Superior temporal gyrus (tissue), 1 donor: Measurements from ENCODE around the gene ARMH4.

Experiments used
- DNase-seq: peaks from one replicate; pipeline ENCODE4 v3.0.0-alpha.2; 2016; ENCODE audit errors: extremely low spot score

The ARMH4 gene

GRCh38 chr14:58100735-58101368 lies 51.2 kb downstream of the ARMH4 start:
- DNase-seq, result no peak

DNA sequence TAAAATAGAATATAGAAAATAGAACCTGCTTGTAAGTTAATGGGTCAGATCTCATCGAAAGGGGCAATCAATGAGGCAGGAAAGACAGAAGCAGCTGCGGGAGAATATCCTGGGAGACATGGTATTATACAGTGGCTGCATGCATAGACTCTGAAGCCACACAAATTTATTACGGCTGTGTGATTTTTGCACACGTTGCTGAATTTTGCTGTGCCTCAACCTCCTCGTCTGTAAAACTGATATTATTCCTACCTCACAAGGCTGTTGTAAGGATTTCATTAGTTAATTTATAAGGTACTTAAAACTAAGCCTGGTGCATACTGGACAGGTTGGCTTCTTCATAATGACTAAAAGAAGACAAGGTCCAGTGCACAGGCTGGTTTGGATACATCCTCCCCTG lies 52.3 kb downstream of the ARMH4 start:
- DNase-seq, result no peak

DNA sequence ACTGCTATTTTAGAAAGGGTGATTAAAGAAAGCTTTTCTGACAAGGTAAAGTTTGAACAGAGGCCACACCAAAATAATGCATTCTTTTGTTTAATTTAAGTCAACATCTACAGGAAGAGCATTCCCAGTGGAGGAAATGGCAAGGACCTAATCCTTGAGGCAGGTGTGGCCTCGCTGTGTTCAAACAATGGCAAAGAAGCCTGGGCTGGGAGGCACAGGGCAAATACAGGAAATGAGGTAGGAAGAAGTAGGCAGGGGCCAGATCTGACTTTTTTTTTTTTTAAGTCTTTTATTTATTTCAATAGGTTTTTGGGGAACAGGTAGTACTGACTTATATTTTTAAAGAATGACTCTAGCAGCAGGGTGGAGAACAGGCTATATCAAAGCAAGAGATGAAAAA lies 53.5 kb downstream of the ARMH4 start:
- DNase-seq, result no peak

GRCh38 chr14:58096731-58097130 lies 55.3 kb downstream of the ARMH4 start:
- no peak for DNase-seq

DNA sequence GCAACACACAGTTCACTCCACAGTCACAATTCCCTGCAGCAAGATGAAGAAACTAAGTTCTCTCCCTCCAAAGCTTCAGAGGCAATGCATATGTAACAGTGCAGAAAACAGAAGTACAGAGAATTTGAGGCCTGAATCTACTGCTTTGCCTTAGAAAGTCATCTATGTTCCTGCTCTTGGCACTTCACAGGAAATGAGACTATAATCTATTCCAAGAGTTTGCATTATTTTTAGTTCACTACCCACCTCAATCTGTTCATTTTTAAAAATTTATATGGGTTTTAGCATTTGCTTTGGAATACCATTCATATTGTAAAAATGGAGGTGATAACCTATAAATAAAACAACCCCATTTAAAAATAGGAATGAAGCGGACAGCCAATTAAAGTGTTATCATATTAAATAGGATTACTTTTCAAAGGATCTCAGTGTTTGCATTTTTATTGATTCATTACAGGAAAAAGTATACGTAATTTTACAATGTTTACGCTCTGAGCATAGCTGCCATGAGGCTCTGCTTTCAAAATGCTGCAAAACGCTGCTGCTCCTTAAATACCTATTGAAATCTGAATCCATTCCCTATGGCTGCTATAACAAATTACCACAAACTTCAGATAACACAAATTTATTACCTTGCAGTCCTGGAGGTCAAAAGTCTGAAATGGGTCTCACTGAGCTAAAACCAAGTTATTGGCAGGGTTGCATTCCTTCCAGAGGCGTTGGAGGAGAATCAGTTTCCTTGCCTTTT lies 60.0 kb downstream of the ARMH4 start:
- DNase-seq, result peak; percentile 37

DNA sequence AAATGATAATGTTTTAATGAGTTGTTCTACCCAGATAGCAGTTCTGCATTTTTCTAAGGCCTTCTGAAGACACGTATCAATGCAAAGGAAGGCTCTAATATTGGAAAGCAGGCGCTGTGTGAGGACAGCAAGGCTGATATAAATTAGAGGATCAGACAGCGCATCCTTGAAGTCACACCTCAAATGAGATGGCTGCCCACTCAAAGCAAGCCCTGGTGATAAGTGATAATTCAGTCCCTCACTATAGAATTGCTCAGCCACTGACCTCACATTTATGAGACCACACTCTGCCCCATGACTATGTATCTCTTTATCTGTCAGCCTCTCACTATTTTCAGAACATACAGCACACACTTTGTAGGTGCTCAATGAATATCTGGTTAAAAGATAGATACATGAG lies 62.4 kb downstream of the ARMH4 start:
- no peak for DNase-seq

DNA sequence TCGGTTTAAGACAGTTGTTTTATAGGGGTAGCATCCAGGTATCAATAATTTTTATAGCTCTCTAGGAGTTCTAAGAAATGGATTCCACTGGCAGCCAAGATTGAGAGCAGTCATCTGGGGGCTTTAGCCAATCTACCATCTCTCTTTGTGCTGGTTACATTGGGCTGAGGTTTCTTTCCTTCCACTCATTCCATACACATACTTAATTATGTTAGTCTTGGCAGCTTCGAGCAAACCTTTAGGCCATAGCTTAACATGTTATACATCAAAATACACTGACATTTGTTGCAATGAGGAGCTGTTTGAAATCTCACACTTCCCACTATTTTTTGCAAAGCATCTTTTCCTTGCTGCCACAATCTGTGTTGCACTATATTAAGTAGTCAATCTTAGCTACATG lies 63.1 kb downstream of the ARMH4 start:
- DNase-seq, result peak; percentile 37

GRCh38 chr14:58085877-58086276 lies 66.1 kb downstream of the ARMH4 start:
- no peak for DNase-seq

GRCh38 chr14:58082491-58083098 lies 69.4 kb downstream of the ARMH4 start:
- peak; percentile 72 for DNase-seq

GRCh38 chr14:58082011-58082410 lies 70.0 kb downstream of the ARMH4 start:
- DNase-seq, result no peak

- DNase-seq, result no peak
Observed at GRCh38 chr14:58078471-58078870, 73.5 kb downstream of the ARMH4 start.

GRCh38 chr14:58078068-58078467 lies 73.9 kb downstream of the ARMH4 start:
- no peak for DNase-seq

GRCh38 chr14:58077621-58078020 lies 74.4 kb downstream of the ARMH4 start:
- DNase-seq, result no peak

DNA sequence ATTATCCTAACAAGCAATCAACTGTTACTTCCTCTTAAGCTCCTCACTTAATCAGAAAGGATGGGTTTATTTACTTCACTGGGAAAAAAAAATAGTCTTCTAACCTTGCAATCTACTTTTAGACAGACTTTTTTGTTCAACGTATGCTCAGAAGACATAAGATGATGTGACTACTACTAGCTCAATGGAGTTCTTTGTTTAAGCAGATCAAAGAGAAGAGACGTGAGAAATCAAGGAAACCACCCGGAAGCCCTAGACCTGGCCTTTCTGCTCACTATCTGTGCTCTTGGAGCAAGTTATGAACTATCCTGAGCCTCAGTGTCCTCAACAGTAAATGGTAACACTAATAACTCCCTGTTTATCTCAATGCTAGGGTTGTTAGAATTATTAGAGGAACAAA lies 78.5 kb downstream of the ARMH4 start:
- no peak for DNase-seq

DNA sequence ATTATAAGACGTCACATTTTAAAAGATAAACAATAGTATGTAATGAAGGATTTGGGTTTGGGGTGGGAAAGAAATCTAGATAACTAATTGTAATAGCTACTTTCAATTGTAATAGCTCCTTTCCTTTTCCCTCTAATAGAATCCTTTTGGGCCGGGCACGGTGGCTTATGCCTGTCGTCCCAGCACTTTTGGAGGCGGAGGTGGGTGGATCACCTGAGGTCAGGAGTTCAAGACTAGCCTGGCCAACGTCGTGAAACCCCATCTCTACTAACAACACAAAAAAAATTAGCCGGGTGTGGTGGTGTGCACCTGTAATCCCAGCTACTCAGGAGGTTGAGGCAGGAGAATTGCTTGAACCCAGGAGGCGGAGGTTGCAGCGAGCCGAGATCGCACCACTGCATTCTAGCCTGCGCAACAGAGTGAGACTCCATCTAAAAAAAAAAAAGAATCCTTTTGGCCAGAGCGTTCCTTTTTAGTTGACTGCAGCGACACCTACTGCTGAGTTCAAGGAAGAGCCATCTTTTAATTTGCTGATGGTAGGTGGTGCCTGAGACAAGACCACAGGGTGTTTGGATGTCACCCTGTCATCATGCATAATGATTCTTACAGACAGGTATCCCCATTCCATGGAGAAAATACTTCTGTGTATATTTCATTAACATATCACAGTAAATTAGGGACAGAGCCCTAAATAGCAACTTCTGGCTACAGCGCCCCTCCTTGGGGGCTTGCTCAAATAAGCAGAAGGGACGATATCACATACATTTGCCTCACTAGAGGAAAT lies 79.5 kb downstream of the ARMH4 start:
- DNase-seq, result peak; percentile 83

- no peak for DNase-seq
Observed at GRCh38 chr14:58071341-58071740, 80.7 kb downstream of the ARMH4 start.

GRCh38 chr14:58068306-58068705 lies 83.7 kb downstream of the ARMH4 start:
- DNase-seq, result no peak

- DNase-seq, result no peak
Observed at GRCh38 chr14:58066115-58066514, 85.9 kb downstream of the ARMH4 start.

DNA sequence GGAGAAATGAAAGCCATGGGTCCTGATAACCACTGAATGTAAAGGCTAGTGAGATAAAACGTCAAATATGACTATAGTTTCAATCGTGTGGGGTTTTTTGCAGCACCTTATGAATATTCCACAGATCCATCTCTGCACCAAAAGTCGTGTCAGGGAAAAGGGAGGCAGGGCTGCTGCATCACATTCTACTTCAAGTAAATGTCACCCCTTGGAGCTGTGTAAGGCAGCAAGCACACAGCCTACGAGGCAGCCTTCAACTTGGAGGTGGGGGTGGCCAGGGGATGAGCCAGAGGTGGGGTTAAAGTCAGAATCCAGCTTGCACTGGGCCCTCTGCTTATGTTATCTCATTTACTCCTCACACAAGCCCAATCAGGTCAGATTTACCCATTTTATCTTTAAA lies 90.4 kb downstream of the ARMH4 start:
- DNase-seq, result no peak

- no peak for DNase-seq
Observed at GRCh38 chr14:58060898-58061297, 91.1 kb downstream of the ARMH4 start.

DNA sequence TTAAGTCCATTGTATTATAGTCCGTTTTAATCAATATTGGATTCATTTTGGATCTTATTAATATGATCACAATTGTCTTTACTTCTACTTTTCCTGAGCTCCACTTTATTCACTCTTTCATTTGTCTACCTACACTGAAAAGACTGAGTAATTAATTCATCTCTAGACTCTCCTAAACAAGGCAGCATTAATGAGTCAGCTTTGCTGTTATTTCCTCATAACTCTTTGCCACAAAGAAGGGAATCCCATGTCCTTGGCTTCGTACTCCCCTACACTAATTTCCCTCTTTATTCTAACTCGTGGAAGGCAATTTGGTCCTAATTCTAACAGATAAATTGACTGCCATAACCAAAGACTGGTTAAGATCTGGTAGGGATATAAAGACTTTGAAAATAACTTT lies 91.9 kb downstream of the ARMH4 start:
- no peak for DNase-seq

- no peak for DNase-seq
Observed at GRCh38 chr14:58059126-58059525, 92.9 kb downstream of the ARMH4 start.
